IMR-90 (cell line): ENCODE results near the gene CD8B.

Experiments
- BHLHE40 ChIP-seq: fragments of 150-350 bp; IDR thresholded peaks from 2 replicates; pipeline ENCODE4 v1.6.1; 2016; ENCODE audit warnings: mild to moderate bottlenecking, low read depth, low read length
- CEBPB ChIP-seq: IDR thresholded peaks from 2 replicates; pipeline ENCODE4 v1.6.1; 2012; ENCODE audit warnings: low read depth, low read length, improper control_type of control experiment
- NFE2L2 ChIP-seq: fragments of 150-350 bp; IDR thresholded peaks from 2 replicates; pipeline ENCODE4 v1.6.1; 2016; ENCODE audit warnings: low read depth, mild to moderate bottlenecking, low read length
- POLR2A ChIP-seq: IDR thresholded peaks from 2 replicates; pipeline ENCODE4 v1.6.1; 2012; ENCODE audit warnings: mild to moderate bottlenecking, low read depth, low read length
- RCOR1 ChIP-seq: IDR thresholded peaks from 2 replicates; pipeline ENCODE4 v1.6.1; 2012; ENCODE audit warnings: mild to moderate bottlenecking, low read length, improper control_type of control experiment; ENCODE audit not compliant: insufficient replicate concordance
- RFX5 ChIP-seq: IDR thresholded peaks from 2 replicates; pipeline ENCODE4 v1.8.0; 2012; ENCODE audit warnings: low read depth, mild to moderate bottlenecking, low read length, moderate library complexity
- TF ChIP-seq, protein P1 (sequence below): conservative IDR thresholded peaks from 2 replicates; pipeline ENCODE4 v1.5.1; 2012; ENCODE audit warnings: mild to moderate bottlenecking, low read depth, low read length, improper control_type of control experiment
- TF ChIP-seq, protein P2 (sequence below): fragments of 150-350 bp; IDR thresholded peaks from 2 replicates; pipeline ENCODE4 v1.6.1; 2016; ENCODE audit warnings: low read depth, mild to moderate bottlenecking, low read length, moderate library complexity, borderline replicate concordance
- TF ChIP-seq, protein P3 (sequence below): fragments of 150-350 bp; IDR thresholded peaks from 2 replicates; pipeline ENCODE4 v1.6.1; 2017; ENCODE audit warnings: mild to moderate bottlenecking, antibody characterized with exemption, low read length, low read depth

DNA sequence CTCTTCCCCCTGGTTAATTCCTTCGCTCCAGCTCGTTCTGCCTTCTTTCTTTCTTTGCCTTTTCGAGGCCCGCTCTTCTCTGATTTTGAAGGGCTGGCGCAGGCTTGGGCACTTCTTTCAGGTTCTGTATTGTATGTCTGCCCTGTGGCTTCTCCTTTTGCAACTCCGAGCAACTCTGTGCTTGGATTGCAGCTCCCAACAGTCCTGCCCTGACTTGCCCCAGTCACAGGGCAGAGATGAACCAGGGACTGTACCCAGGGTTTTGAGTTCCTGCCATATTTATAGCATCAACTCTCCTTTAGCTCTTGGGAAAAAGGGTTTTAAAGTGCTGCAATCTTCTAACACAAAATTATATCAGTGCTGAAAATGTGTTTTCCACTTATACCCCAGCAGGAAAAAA, 39.8 kb downstream of the CD8B start:
- TF ChIP-seq, protein P1, sequence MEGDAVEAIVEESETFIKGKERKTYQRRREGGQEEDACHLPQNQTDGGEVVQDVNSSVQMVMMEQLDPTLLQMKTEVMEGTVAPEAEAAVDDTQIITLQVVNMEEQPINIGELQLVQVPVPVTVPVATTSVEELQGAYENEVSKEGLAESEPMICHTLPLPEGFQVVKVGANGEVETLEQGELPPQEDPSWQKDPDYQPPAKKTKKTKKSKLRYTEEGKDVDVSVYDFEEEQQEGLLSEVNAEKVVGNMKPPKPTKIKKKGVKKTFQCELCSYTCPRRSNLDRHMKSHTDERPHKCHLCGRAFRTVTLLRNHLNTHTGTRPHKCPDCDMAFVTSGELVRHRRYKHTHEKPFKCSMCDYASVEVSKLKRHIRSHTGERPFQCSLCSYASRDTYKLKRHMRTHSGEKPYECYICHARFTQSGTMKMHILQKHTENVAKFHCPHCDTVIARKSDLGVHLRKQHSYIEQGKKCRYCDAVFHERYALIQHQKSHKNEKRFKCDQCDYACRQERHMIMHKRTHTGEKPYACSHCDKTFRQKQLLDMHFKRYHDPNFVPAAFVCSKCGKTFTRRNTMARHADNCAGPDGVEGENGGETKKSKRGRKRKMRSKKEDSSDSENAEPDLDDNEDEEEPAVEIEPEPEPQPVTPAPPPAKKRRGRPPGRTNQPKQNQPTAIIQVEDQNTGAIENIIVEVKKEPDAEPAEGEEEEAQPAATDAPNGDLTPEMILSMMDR = no peak
- TF ChIP-seq POLR2A (no peak), CEBPB (no peak), RCOR1 (no peak), BHLHE40 (no peak), NFE2L2 (no peak), RFX5 (no peak)
- TF ChIP-seq, protein P2, sequence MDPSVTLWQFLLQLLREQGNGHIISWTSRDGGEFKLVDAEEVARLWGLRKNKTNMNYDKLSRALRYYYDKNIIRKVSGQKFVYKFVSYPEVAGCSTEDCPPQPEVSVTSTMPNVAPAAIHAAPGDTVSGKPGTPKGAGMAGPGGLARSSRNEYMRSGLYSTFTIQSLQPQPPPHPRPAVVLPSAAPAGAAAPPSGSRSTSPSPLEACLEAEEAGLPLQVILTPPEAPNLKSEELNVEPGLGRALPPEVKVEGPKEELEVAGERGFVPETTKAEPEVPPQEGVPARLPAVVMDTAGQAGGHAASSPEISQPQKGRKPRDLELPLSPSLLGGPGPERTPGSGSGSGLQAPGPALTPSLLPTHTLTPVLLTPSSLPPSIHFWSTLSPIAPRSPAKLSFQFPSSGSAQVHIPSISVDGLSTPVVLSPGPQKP = no peak
- TF ChIP-seq, protein P3, sequence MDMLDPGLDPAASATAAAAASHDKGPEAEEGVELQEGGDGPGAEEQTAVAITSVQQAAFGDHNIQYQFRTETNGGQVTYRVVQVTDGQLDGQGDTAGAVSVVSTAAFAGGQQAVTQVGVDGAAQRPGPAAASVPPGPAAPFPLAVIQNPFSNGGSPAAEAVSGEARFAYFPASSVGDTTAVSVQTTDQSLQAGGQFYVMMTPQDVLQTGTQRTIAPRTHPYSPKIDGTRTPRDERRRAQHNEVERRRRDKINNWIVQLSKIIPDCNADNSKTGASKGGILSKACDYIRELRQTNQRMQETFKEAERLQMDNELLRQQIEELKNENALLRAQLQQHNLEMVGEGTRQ = no peak
